Activated CD8-positive, alpha-beta memory T cell treated with anti-CD3 and anti-CD28 coated beads for 4 hours (primary cell): Measurements from ENCODE around the gene ANKRD20A1.
"Not testable (repeated sequence)": the region's sequence is repeated elsewhere in the genome, so short reads cannot be mapped to it uniquely, and the experiment has no call there.

ENCODE experiments used
- DNase-seq, 2 donors: peaks; one replicate each; pipeline ENCODE4 v3.0.0-alpha.2; 2020; ENCODE audit warnings: low read depth in 2 of 2

The ANKRD20A1 gene

DNA sequence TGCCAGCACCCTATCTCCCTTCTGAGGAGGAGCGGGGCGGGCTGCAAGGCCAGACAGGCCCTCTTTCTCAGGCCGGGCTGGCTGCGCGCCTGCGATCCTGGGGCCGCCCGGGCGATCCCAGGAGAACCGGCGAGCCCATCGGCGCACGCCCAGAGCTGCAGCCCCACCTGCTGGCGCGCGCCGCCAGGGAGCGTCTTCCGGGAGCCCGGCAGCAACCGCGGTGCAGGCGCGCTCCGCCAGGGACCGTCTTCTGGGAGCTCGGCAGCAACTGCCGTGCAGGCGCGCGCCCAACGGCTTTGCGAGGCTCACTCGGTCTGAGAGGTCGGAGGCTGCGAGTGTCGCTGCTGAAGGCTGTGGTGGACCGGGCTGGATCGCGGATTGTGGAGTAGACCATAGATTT, at the start of gene ANKRD20A1:
ANKRD20A1 (plus strand) TSS at position 61 of the 400 bp plus-strand sequence. CDS start 496 bp downstream, outside the sequence.
- not testable (repeated sequence) for DNase-seq

DNA sequence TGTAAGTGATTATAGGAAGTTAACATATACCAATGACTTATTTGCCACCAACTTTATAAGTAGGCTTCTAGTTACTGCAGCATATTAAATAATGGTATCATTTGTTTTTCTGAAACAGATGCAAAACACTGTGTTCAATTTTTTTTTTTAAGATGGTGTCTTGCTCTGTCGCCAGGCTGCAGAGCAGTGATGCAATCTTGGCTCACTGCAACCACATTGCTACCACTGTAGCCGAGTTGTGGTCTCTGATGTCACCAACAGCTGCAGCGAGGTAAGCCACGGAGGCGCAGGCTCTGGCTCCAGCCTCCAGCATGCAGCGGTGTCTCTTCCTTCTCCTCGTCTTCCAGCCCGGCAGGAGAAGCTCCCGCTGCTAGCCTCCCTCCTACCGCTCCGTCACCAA, 26.6 kb upstream of the ANKRD20A1 start:
- not testable (repeated sequence) for DNase-seq
